ENCODE results near the gene NPTX2.

- TF ChIP-seq ATF2 (CRISPR knock-in tag; IDR thresholded peaks at IDR 0.05; ENCODE audit: borderline replicate concordance, low read depth), result no peak
- TF ChIP-seq ZNF396 (CRISPR knock-in tag; IDR thresholded peaks at IDR 0.05; ENCODE audit: borderline replicate concordance), result no peak
- no peak for TF ChIP-seq ARID4B (CRISPR knock-in tag; IDR thresholded peaks at IDR 0.05; ENCODE audit: borderline replicate concordance)
- no peak for TF ChIP-seq CTCF (IDR thresholded peaks at IDR 0.05)
- TF ChIP-seq ETV6 (CRISPR knock-in tag; IDR thresholded peaks at IDR 0.05), result no peak
- no peak for TF ChIP-seq ZNF532 (CRISPR knock-in tag; IDR thresholded peaks at IDR 0.05; ENCODE audit: borderline replicate concordance)
- no peak for TF ChIP-seq CREM (CRISPR knock-in tag; IDR thresholded peaks at IDR 0.05)
- no peak for TF ChIP-seq E2F1 (CRISPR knock-in tag; IDR thresholded peaks at IDR 0.05)
- no peak for TF ChIP-seq ZBTB43 (CRISPR knock-in tag; IDR thresholded peaks at IDR 0.05)
- TF ChIP-seq ZNF121 (CRISPR knock-in tag; IDR thresholded peaks at IDR 0.05), result no peak
- no peak for TF ChIP-seq PREB (CRISPR knock-in tag; IDR thresholded peaks at IDR 0.05; ENCODE audit: borderline replicate concordance)
- TF ChIP-seq NFYB (CRISPR knock-in tag; conservative IDR thresholded peaks at IDR 0.05; ENCODE audit: low read depth), result no peak
- no peak for TF ChIP-seq SP1 (CRISPR knock-in tag; conservative IDR thresholded peaks at IDR 0.05)
Observed at GRCh38 chr7:98678215-98678614, 61.1 kb downstream of the NPTX2 start.

Data from WTC11 (cell line).